Midbrain (tissue), 1 donor: ENCODE measurements around the gene SEC14L1.
A peak's percentile ranks its signal among the peaks of the same experiment; 100 is the strongest.

Experiments used
- DNase-seq: peaks from one replicate; lab custom pipeline; 2025; lab: John Stamatoyannopoulos, UW

Gene SEC14L1

GRCh38 chr17:77213778-77214132 lies 73.0 kb downstream of the SEC14L1 start:
- DNase-seq, result no peak

GRCh38 chr17:77214328-77214727 lies 73.6 kb downstream of the SEC14L1 start:
- DNase-seq, result no peak

- DNase-seq, result peak; percentile 70
These were observed 74.0 kb downstream of the SEC14L1 start for GRCh38 chr17:77214743-77215142.

- DNase-seq, result no peak
These were observed 74.5 kb downstream of the SEC14L1 start for GRCh38 chr17:77215281-77215680.

GRCh38 chr17:77216486-77216885 lies 75.7 kb downstream of the SEC14L1 start:
- no peak for DNase-seq

GRCh38 chr17:77217123-77217522 lies 76.4 kb downstream of the SEC14L1 start:
- no peak for DNase-seq

GRCh38 chr17:77217566-77217965 lies 76.8 kb downstream of the SEC14L1 start:
- no peak for DNase-seq

- no peak for DNase-seq
These were observed 78.1 kb downstream of the SEC14L1 start for GRCh38 chr17:77218902-77219301.

GRCh38 chr17:77222356-77222755 lies 81.6 kb downstream of the SEC14L1 start:
- no peak for DNase-seq

GRCh38 chr17:77223642-77224420 lies 83.1 kb downstream of the SEC14L1 start:
- no peak for DNase-seq

- no peak for DNase-seq
These were observed 84.5 kb downstream of the SEC14L1 start for GRCh38 chr17:77225265-77225664.

- DNase-seq, result no peak
These were observed 86.9 kb downstream of the SEC14L1 start for GRCh38 chr17:77227461-77228240.

GRCh38 chr17:77228241-77228752 lies 87.5 kb downstream of the SEC14L1 start:
- no peak for DNase-seq

GRCh38 chr17:77228816-77229215 lies 88.0 kb downstream of the SEC14L1 start:
- DNase-seq, result no peak

- no peak for DNase-seq
These were observed 89.1 kb downstream of the SEC14L1 start for GRCh38 chr17:77229786-77230435.

GRCh38 chr17:77230436-77230830 lies 89.7 kb downstream of the SEC14L1 start:
- DNase-seq, result no peak

- no peak for DNase-seq
These were observed 90.5 kb downstream of the SEC14L1 start for GRCh38 chr17:77231076-77231871.

GRCh38 chr17:77233127-77233526 lies 92.4 kb downstream of the SEC14L1 start:
- DNase-seq, result no peak

- DNase-seq, result no peak
These were observed 93.0 kb downstream of the SEC14L1 start for GRCh38 chr17:77233635-77234334.

- no peak for DNase-seq
These were observed 93.9 kb downstream of the SEC14L1 start for GRCh38 chr17:77234695-77235094.

GRCh38 chr17:77235370-77235941 lies 94.7 kb downstream of the SEC14L1 start:
- no peak for DNase-seq
